ACHN (cell line): ENCODE data around the gene SIVA1.
A peak's percentile ranks its signal among the peaks of the same experiment; 100 is the strongest.

Experiments used
- DNase-seq: peaks from one replicate; pipeline ENCODE4 v3.0.0-alpha.2; 2015
- in situ Hi-C: cut with HindIII; loops from 2 replicates; pipeline ENCODE4 v1.10.0; 2017; ENCODE audit warnings: low sequenced_read_pairs, low pct_ligation_motif_present, low pct_unique_long_range_greater_than_20kb

The SIVA1 gene

DNA sequence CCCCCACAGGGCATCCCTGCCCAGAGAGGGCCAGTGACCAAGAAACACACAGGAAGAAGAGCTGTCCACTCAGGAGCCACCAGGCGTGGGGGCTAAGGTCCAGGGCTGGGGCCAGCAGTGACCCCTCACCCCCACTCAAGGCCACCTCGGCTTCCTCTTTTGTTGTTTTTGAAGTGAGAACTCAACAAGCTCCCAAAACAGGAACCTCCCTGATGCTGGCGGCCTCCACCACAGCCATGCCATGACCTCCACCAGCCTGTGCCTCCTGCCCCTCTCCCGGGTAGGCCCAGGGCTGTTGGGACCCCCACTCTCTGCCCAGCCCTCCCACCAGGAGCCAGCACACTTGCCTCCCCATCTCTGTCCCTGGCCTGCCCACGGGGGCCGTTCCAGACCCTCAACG is 34.8 kb downstream of the SIVA1 start:
- DNase-seq = no peak

DNA sequence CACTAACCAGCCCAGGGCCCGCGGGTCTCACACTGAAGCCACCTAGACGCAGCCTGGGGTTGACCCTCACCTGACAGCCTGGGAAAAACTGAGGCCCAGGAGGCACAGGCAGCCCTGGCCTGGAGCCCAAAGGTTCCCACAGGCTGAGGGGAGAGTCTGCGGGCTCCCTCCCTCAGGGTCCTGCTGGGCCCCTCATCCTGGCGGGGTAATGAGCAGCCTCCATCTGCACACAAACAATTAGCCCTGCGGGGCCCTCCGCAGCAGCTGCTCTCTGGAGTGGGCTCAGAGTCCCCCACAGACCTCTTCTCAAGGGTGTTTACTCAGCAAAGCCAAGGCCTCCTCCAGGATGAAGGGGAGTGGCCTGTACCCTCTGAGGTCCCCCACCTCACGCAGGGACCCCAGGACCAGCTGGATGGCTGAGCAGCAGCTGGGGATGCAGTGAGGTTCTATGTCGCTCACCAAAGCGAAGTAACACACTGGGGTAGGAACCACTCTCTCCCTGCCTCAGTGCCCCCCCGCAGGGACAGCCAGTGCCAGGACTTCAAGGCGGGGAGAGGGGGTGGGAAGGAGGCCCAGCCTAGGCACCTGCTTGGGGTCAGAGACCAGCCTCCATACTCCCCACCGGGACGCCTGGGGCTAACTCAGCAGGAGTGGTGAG is 35.3 kb downstream of the SIVA1 start:
- in situ Hi-C loops = no loop called here
- DNase-seq = no peak

More for the DNA sequence above, 34.8 kb downstream of the SIVA1 start:
- in situ Hi-C loops = no loop called here

DNA sequence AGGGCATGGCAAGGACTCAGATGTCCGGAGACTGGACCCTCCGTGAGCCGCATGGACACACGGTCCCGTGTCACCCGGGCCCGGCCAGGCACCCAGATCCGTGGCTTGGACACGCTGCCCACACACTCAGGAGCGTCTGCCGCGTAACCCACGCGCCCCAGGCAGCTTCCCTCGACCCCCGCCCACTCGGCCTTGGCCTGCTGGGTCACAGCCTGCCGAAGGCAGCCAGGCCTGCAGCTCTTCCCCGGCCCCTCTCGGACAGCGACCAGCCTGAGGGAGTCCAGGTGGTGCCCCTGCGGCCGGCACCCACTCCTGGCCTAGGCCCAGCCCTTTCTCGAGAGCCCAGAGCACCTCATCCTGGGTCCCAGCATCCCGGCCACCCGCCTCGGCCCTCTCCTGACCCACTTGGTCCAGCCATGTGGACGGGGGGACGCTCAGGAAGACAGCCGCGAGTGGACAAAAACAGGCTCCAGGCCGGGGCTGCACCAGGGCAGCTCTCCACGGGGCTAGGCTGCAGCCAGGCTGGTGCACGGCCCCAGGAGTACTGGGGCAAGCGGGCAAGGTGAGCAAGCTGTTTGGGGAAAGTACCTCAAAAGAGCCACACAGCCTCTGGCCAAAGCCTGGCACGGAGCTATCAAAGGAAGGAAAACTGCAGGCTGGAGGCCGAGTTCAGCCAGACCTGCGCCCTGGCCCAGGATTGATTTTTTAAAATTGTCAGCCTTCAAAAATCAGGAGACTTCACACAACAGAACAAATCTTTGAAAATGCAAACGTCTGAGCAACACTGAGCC is 36.1 kb downstream of the SIVA1 start:
- in situ Hi-C loops = no loop called here
- DNase-seq = no peak

DNA sequence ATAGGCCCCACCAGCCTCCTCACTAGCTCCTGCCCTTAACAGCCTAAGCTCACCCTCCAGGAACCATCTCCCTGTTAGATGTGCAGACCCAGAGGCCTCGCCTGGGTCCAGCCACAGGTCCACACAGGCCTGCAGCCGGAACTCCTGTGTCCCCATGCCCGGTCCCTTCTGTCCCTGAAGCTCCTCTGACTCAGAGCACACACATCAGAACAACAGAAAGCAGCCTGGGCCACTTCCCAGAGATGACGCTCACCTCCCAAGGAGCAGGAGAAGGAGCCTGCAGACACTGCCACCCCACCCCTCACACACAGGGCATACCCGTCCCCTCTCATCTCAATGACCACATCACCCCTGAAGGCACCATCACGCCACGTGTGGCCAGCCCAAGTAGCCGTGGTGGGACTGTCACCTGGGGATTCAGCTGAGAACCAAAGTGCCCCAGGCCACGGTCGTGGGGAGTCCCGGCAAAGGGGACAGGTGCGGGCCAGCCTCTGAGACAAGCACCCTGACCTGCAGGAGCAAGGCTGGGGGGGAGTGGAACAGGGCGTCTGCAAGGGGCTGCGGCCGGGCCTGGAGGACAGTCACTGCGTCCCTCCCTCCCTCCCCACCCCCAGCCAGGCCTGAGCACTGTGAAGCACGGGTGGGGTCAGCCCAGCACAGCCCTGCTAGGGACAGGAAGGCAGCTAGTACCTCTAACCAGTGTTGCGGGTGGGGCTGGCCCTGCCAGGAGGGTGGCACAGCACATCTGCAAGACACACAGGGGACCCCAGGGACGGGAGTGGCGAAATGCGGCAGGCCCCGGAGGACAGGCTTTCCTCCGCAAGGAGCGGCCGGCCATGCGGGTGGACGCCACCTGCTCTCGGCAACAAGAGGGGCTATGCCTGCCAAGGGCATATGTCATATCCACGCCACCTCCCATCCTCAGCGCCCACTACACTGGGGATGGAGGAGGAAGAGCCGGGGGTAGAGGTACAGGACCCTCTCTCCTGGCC is 37.1 kb downstream of the SIVA1 start:
- in situ Hi-C loops = no loop called here
- no peak for DNase-seq

DNA sequence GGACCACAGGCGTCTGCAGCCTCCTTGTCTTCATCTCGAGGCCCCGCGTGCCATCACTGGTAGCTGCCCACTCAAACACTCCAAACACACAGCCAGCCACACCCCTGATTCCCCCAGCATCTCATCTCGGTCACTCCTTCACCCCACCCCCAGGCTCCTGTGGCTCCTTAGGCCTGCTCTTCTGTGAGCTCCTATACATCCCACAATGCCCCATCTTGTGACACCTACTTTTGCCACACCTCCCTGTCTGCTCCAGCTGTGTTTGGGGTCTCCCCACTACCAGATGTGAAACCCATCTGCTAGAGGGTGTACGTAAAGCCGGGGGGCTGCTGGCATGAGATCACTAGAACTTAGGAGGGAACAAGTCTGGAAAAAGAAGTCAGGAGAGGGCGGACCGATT is 38.5 kb downstream of the SIVA1 start:
- in situ Hi-C loops = no loop called here

DNA sequence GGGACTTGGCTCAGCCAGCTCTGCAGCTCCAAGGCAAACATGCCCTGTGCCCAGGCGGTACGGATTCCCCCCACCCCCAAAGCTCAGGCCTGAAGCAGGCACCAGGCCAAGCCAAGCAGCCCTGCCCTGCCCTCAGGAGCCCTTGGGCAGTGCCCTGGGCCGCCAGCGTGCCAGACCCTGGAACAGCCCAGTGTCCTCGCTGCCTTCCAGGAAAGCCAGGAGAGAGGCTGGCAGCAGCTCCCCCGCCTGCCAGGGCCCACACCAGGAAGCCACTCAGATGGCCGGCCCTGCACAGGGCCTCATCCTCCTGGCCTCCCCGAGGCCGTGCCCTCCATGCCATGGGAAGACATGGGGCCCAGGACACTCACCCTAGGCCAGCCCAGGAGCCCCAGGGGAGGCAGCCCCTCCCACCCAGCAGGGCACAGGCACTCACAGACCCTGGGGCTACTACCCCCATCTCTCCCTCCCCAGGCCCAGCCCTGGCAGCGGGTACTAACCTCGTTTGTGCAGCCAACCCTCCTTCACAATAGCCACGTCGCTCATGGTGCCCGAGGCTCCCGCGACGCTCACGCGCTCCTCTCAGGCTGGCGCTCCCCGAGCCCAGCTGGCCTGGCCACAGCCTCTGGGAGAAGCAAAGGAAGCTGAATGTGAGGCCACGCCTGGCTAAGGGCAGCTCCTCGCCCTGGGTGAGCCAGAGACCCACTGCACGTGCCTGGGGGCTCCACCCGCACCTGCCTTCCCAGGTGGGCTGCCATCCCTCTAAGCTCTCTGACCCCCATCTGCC is 39.3 kb downstream of the SIVA1 start:
- DNase-seq = no peak
- in situ Hi-C loops = no loop called here

More for the DNA sequence above, 38.5 kb downstream of the SIVA1 start:
- no peak for DNase-seq

DNA sequence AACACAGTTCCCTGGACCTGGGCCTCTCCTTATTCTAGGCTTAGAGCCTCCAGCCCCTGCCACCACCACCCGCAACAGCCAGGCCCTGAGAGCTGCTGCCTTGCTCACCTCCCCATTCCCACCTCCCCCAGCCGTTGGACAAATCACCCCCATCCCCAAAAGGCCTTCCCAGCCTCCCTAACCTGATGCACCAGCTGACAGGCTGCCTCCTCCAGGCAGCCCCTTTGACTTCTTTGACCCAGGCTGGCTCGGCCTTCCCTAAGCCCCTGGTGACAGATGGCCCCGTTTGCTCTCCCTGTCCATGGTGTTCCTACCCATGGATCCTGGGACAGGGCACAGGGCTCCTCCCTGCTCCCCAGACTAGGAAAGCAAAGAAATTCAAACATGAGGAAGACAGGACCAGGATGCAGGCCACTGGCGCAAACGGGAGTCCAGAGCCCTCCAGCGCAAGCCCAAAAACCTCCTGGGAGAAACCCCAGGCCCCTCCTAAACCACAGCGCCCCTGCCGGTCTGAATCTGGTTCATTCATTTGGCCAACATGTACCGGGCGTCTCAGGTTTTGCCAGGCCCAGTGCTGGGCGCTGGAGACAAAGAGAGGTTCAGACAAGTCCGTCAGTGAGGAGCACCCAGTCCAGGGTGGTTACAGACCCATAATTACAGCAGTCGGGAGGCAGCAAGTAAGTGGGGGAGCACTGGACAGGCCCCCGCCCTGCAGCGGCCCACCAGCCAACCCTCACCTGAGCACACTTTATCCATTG is 40.2 kb downstream of the SIVA1 start:
- in situ Hi-C loops = no loop called here
- DNase-seq = no peak

DNA sequence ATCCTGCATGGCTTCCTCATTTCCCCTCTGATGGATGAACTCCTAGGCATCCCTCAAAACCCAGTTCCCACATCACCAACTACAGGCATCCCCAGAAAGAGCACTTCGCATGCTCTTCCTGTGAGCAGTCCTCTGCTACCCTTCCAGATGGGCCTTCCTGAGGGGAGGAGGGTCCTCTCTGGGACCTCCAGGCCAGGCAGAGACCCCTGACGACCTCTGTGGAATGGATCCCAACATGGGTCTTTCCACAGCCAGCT is 40.7 kb downstream of the SIVA1 start:
- in situ Hi-C loops = no loop called here
- DNase-seq = no peak

DNA sequence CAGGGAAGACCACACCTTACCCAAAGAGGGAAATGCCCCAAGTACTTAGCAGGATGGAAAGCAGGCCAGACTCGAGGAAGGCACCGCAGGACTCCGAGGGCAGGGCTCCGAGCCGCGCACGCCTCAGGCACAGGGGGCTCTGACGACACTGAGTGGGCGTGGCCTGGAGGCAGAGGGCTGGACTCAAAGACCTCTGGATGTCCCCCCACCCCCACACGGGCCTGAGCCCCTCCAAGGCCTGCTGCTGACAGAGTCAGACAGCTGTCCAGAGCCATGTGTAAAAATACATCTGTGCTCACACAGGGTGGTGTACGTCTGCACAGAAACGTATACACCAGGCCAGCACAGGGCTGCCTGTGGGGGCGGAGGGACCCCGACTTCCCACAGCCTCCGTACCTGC is 41.2 kb downstream of the SIVA1 start:
- in situ Hi-C loops = no loop called here
- DNase-seq = peak; percentile 12

DNA sequence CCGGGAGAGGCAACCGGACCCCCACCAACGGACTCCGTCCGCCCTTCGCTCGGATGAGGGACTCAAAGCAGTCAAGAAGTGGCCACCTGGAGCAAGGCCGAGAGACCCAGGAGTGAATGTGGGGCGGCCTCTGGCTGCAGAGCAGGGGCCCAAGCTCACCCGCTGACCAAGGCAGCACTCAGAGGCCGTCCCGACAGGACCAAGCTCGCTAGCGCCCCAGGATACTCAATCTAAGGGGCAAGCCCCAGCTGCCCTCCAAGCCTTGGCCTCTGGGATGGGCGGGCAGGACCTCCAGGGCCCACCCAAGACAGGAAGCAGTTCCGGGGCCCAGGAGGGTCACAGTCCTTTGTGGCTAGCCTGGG is 41.7 kb downstream of the SIVA1 start:
- peak; percentile 36 for DNase-seq
- in situ Hi-C loops = no loop called here

DNA sequence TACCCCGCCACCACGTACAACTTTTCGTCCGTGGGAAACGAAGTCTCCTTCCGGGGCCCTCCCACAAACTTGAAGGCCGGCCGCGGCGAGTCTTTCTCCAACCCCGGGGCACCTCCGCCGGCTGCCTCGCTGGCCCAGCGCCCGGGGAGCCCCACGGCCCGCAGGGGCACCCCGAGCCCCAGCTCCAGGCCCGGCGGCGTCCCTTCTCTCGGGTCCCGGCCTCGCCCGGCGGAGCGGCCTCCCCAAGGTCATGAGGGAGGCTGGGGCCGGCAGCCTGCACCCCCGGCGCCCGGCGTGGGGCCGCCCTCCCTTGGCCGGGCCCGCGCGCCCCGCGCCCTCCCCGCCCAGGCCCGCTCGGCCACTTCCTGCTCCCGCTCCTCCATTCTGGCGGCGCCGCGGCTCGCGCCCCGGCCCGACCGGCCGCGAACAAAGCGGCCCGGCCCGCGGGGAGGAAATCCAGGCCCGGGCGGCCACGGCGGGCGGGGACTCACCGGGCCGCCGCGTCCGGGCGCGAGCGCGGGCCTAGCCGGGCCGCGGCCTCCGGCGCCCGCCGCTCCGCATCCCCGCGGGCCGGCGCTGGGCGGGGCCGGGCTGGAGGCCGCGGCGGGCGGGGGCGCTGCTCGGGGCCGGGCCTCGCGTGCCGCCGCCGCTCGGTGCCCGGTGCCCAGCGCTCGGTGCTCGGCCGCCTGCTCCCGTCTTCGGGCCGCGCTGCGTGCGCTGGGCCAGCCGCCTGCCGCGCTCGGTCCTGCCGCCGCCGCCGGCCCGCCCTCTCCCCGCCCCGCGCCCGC is 42.2 kb downstream of the SIVA1 start, which contains the start of gene AKT1:
AKT1 (minus strand) TSS at position 756 of the 788 bp plus-strand sequence. CDS start 3,105 bp downstream, outside the sequence.
- in situ Hi-C loops = no loop called here
- DNase-seq = peak; percentile 18

DNA sequence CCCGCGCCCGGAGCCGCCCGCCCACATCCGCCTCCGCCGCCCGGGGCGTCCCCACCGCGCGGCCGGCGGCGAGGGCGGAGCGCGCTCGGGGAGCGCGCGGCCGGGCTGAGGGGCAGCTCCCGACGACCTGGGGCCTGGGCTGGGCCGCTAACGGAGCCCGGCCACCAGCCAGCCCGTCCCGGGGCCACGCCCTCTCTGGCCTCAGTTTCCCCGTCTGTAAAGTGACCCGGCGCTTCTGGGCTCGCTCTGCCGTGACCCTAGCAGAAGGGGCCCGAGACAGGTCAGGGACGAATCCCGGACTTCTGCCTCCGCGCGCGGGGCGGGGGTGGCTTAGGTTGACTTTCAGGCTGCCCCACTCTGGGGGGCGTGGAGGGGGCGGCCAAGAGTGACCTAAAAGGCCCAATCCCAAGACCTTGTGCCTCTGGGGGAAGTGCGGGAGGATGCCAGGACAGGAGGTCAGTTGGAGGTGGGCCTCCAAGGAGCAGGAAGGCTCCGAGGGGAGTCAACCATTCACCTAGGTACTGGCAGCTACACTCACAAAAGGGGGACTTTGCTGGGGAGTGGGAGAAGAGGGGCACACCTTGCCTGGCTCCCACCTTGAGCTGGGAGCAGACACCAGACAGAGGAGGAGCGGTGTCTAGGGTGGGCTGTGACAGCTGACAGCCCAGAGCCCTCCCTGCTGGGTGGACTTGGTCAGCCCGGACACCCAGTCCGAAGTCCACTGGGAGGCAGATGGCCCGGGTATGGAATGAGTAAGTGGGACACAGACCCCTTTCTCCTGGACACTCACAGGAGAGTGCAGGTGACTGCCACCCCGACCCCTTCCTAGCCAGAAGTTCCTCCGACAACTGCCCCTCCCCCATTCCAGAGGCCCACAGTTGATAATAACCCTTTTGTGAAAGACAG is 43.1 kb downstream of the SIVA1 start:
- DNase-seq = peak; percentile 49
- in situ Hi-C loops = no loop called here

DNA sequence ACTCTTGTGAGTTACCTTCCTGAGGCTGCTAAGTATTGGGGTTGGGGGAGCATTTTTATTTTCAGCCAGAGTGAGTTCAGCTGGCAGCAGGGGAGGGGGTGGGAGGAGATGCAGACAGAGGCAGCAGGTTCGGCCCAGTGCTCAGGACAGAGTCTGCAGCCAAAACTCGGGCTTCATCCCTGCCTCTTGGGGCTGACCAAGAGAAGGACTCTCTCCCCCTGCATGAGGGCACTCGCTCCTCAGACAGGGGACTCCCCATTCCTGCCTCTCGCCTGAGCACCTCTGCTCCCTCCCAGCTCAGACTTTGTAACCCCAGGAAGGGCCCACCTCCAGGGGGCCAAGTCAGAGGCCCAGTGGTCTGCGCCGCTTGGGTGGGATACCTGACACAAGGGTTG is 43.7 kb downstream of the SIVA1 start:
- in situ Hi-C loops = no loop called here

DNA sequence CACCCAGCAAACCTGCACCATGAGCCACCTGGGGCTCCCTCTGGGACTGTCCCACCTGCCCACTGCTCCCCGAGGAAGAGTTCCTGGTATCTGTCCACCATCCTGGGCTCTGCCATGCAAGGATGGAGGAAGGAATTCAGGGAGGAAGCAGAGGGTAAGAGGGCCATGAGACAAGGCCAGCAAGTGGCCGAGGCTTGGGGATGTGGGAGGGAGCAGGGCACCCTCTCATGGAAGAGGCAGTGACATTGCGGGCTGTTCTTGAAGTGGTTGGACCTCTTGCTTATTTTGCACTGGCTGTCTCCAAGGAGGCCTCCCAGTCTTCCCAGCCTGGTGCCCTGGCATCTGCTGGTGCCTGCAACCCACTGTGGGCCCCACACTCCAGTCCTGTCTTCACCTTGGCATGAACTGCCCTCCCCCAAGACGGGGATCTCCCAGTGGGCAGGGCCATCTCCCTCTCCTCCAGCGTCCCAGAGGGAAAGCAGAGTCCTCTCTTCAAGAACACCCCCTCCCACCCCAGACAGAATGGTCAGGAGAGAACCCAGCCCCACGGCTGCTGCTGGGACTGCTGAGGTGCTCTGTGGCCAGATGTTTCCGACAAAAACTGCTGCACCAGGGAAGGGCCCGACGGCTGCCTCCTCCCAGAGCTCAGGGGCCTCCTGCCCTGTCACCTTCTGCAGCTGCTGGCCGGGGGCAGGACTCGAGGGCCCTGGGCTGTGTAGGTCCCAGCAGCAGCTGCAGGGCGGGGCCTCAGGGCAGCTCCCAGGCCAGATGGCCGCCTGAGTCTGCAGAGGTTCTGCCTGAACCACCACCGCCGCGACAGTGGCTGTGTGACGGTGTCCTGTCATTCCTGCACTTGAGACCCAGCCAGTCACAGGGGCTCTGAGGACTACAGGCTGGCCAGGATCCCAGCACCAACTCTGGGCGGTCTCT is 44.4 kb downstream of the SIVA1 start:
- in situ Hi-C loops = no loop called here
- DNase-seq = no peak

More for the DNA sequence above, 43.7 kb downstream of the SIVA1 start:
- DNase-seq = no peak
